ENCODE measurements around the gene CERK.

Gene CERK

GRCh38 chr22:46726066-46726985 lies 11.7 kb downstream of the CERK start:
- POLR2A ChIA-PET = interaction anchor here (0.6 to 1.1 kb wide), 2 partner anchors 12 to 168 kb away, joined by 3 to 4 read pairs; no protein-coding TSS in a partner anchor
- Histone ChIP-seq H3K4me1 (ENCODE audit: control insufficient read depth, insufficient read depth, low read length) (0 out of 2 replicates have a peak, but pooled peaks cover under 1% of the 10 kb centered on the region), H3K36me3 (ENCODE audit: control insufficient read depth in 2 of 2, insufficient read depth in 1 of 2, low read length in 2 of 2) (peaks cover 4 to 37% of the 10 kb centered on the region in 2 experiments; a peak in 2 of 3 replicates), H3K27ac (ENCODE audit: extremely low read depth, low read depth, low read length) (no peak overlapping the region), H3K4me3 (ENCODE audit: low read depth, low read length) (no peak overlapping the region), H3K9me3 (ENCODE audit: control insufficient read depth, insufficient read depth, low read depth, low read length) (no peaks in the 10 kb centered on the region)
- TF ChIP-seq ZFHX2 (tag by site-specific recombination; conservative IDR thresholded peaks at IDR 0.05) = peak; percentile 67
- no peak for TF ChIP-seq ZNF426 (tag by site-specific recombination; IDR thresholded peaks at IDR 0.05)
- peak; percentile 65; the same call in 1 of the 2 replicates for TF ChIP-seq EGR2 (tag by site-specific recombination; IDR thresholded peaks at IDR 0.05; ENCODE audit: low read depth)
- CTCF ChIA-PET = no interaction called here

- Histone ChIP-seq H3K36me3 (ENCODE audit: control insufficient read depth in 2 of 2, insufficient read depth in 1 of 2, low read length in 2 of 2) (peaks cover 9 to 33% of the 10 kb centered on the region in 2 experiments; a peak in 2 of 3 replicates), H3K27ac (ENCODE audit: extremely low read depth, low read depth, low read length) (no peak overlapping the region), H3K9me3 (ENCODE audit: control insufficient read depth, insufficient read depth, low read depth, low read length) (no peaks in the 10 kb centered on the region), H3K4me1 (ENCODE audit: control insufficient read depth, insufficient read depth, low read length) (no peaks in the 10 kb centered on the region), H3K4me3 (ENCODE audit: low read depth, low read length) (no peak overlapping the region)
- no peak for TF ChIP-seq WT1 (tag by site-specific recombination; IDR thresholded peaks at IDR 0.05)
- no peak for TF ChIP-seq ZNF280C (tag by site-specific recombination; IDR thresholded peaks at IDR 0.05)
- ChIA-PET POLR2A (interaction anchor here (1.1 kb wide), 1 partner anchor 14 kb away, joined by 4 read pairs; no protein-coding TSS in a partner anchor), CTCF (no interaction called here)
Measured at GRCh38 chr22:46725096-46725495, 13.0 kb downstream of the CERK start.

- H3K4me1 ChIP-seq (ENCODE audit: control insufficient read depth, insufficient read depth, low read length) = no peaks in the 10 kb centered on the region
- peaks cover 9 to 45% of the 10 kb centered on the region in 2 experiments; a peak in 2 of 3 replicates for H3K36me3 ChIP-seq (ENCODE audit: control insufficient read depth in 2 of 2, insufficient read depth in 1 of 2, low read length in 2 of 2)
- H3K9me3 ChIP-seq (ENCODE audit: control insufficient read depth, insufficient read depth, low read depth, low read length) = no peaks in the 10 kb centered on the region
- POLR2A ChIA-PET = interaction anchor here (0.6 kb wide), 1 partner anchor 31 kb away, joined by 4 read pairs; no protein-coding TSS in a partner anchor
- TF ChIP-seq ZFHX2 (tag by site-specific recombination; conservative IDR thresholded peaks at IDR 0.05) (peak; percentile 63), EGR2 (tag by site-specific recombination; IDR thresholded peaks at IDR 0.05; ENCODE audit: low read depth) (peak; percentile 92), ZNF433 (tag by site-specific recombination; IDR thresholded peaks at IDR 0.05; ENCODE audit: low read depth) (no peak)
- CTCF ChIA-PET = interaction anchor here (1.0 kb wide), 1 partner anchor 42 kb away, joined by 3 read pairs; no protein-coding TSS in a partner anchor
- no peak overlapping the region for H3K27ac ChIP-seq (ENCODE audit: extremely low read depth, low read depth, low read length)
- H3K4me3 ChIP-seq (ENCODE audit: low read depth, low read length) = no peak overlapping the region
Measured at GRCh38 chr22:46723882-46724281, 14.2 kb downstream of the CERK start.

GRCh38 chr22:46721501-46722085 lies 16.5 kb downstream of the CERK start:
- H3K36me3 ChIP-seq (ENCODE audit: control insufficient read depth in 2 of 2, insufficient read depth in 1 of 2, low read length in 2 of 2) = peaks cover 17 to 56% of the 10 kb centered on the region in 2 experiments; a peak in 2 of 3 replicates
- no peak overlapping the region for H3K27ac ChIP-seq (ENCODE audit: extremely low read depth, low read depth, low read length)
- peak; percentile 59 for TF ChIP-seq ZIC2 (tag by site-specific recombination; IDR thresholded peaks at IDR 0.05)
- no peak for TF ChIP-seq SP2 (tag by site-specific recombination; IDR thresholded peaks at IDR 0.05)
- TF ChIP-seq ZFHX2 (tag by site-specific recombination; conservative IDR thresholded peaks at IDR 0.05) = 0 out of 2 replicates have a peak, but pooled peaks have one; percentile 15
- no peak for TF ChIP-seq KLF10 (tag by site-specific recombination; IDR thresholded peaks at IDR 0.05)
- no peak for TF ChIP-seq ZNF610 (tag by site-specific recombination; IDR thresholded peaks at IDR 0.05; ENCODE audit: borderline replicate concordance)
- TF ChIP-seq MYNN (tag by site-specific recombination; IDR thresholded peaks at IDR 0.05; ENCODE audit: borderline replicate concordance) = no peak
- TF ChIP-seq ZNF23 (tag by site-specific recombination; IDR thresholded peaks at IDR 0.05; ENCODE audit: borderline replicate concordance) = no peak
- peak; percentile 75 for TF ChIP-seq SP7 (tag by site-specific recombination; IDR thresholded peaks at IDR 0.05)
- TF ChIP-seq ZXDB (tag by site-specific recombination; IDR thresholded peaks at IDR 0.05) = no peak
- TF ChIP-seq ZNF146 (tag by site-specific recombination; IDR thresholded peaks at IDR 0.05) = no peak
- no peak for TF ChIP-seq ZNF626 (tag by site-specific recombination; IDR thresholded peaks at IDR 0.05)
- no peak for TF ChIP-seq ZNF510 (tag by site-specific recombination; IDR thresholded peaks at IDR 0.05; ENCODE audit: insufficient replicate concordance)
- TF ChIP-seq ZNF530 (tag by site-specific recombination; IDR thresholded peaks at IDR 0.05; ENCODE audit: low read depth) = no peak
- TF ChIP-seq ZNF311 (tag by site-specific recombination; IDR thresholded peaks at IDR 0.05; ENCODE audit: borderline replicate concordance) = no peak
- TF ChIP-seq ZNF19 (tag by site-specific recombination; IDR thresholded peaks at IDR 0.05; ENCODE audit: low read depth) = no peak
- no peak for TF ChIP-seq ZNF624 (tag by site-specific recombination; IDR thresholded peaks at IDR 0.05)
- no peaks in the 10 kb centered on the region for H3K9me3 ChIP-seq (ENCODE audit: control insufficient read depth, insufficient read depth, low read depth, low read length)
- CTCF ChIA-PET = interaction anchor here (0.7 to 1.2 kb wide), 3 partner anchors 80 to 158 kb away, joined by 3 read pairs; no protein-coding TSS in a partner anchor
- H3K4me1 ChIP-seq (ENCODE audit: control insufficient read depth, insufficient read depth, low read length) = no peaks in the 10 kb centered on the region
- POLR2A ChIA-PET = interaction anchor here (1.2 kb wide), 2 partner anchors 9 to 41 kb away, joined by 3 to 7 read pairs; partner anchors contain the start of gene TBC1D22A
- H3K4me3 ChIP-seq (ENCODE audit: low read depth, low read length) = no peak overlapping the region

Data from HEK293 (cell line).